Non-pigmented ciliary epithelial cell (primary cell): Measurements from ENCODE around the gene LRGUK.

ENCODE experiments used
- DNase-seq: peaks from one replicate; pipeline ENCODE4 v3.0.0-alpha.2; 2010; ENCODE audit warnings: low read depth

LRGUK gene

DNA sequence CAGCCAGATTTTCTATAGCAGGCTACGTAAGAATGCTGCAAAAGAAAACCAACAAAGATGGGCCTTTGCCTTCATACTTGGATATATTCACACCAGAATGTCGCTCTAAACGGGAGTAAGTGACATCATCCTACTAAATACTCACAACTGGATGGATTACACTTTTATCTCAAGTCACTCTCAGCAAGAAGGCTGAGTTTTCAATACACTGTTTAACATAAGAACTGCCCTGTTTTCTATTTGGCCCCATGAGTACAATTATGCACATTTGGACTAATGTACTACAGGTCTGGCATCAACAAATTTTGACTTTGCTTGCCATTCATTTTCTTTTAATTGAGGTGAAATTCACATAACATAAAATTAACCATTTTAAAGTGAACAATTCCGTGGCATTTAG, 181.4 kb downstream of the LRGUK start:
- no peak for DNase-seq

DNA sequence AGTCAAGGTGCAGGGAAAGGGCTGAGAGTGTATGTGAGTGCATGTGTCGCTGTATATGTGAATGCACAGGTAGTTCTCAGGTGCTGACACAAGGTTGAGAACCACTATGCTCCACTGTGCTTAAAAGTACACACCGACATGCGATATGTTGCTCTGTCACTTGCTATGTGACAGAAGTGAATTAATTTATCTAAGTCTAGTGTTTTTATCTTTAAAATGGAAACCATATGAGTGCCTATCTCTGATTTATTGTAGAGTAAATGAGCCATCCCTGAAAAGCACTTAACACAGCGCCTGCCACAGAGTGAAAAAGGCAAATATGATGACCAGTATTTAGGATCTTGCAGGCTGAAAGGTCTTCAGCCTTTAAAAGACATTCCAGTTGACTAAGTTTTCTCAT, 184.7 kb downstream of the LRGUK start:
- no peak for DNase-seq

DNA sequence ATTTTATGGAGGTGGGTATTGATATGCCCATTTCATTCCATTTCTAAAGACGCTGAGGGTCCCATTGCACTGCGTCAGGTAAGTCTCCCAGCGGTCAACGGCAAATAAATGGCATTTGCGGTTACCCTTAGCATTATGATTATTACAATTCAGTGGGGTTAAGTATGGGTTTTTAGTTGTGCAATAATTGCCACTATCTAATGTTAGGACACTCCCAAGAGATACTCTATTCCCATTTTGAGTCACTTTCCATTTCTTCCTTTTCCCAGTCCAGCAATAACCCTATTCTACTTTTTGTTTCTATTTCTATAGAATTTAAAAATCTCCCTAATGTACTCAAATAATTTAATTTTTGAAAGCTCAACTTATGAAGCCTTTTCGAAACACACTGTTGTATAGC, 185.6 kb downstream of the LRGUK start:
- no peak for DNase-seq

DNA sequence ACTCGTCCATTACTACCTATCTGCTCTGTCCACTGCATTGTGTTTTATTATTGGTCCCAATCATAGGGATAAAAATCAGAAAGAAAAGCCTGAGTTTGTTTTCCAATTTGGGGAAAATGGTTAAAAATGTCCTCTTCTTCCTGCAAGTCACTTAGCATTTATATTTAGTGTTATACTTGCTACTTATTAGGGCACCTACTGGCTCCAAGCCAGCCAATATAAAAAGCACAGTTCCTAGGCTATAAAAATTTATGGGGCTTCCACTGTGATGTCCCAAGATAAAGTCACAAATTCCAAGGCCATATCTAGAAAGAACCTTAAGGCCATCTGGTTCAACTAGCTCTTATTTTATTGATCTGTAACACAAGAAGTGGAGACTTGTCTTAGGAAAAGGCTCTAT, 186.4 kb downstream of the LRGUK start:
- no peak for DNase-seq
